Measurements from ENCODE around the gene CSPG4.

DNA sequence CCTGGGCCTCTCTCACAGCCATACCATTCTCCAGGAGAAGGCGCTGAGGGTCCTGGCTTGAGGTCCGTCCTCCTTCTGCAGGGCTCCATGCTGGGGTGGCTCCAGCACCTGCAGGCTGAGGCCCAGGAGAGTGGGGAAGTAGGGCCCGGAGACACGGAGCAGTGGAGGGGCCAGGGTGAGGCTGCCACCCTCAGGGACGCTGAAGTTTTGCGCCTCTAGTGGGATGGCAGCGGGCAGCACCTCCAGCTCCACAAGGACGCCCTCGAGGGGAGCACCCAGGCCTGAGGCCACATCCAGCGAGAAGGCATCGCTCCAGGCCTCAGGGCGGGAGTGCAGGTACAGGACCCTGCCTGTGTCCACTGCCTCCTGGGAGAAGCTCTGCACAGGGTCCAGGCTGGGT lies 27.5 kb downstream of the CSPG4 start:
- TF ChIP-seq, protein P1, sequence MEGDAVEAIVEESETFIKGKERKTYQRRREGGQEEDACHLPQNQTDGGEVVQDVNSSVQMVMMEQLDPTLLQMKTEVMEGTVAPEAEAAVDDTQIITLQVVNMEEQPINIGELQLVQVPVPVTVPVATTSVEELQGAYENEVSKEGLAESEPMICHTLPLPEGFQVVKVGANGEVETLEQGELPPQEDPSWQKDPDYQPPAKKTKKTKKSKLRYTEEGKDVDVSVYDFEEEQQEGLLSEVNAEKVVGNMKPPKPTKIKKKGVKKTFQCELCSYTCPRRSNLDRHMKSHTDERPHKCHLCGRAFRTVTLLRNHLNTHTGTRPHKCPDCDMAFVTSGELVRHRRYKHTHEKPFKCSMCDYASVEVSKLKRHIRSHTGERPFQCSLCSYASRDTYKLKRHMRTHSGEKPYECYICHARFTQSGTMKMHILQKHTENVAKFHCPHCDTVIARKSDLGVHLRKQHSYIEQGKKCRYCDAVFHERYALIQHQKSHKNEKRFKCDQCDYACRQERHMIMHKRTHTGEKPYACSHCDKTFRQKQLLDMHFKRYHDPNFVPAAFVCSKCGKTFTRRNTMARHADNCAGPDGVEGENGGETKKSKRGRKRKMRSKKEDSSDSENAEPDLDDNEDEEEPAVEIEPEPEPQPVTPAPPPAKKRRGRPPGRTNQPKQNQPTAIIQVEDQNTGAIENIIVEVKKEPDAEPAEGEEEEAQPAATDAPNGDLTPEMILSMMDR (IDR thresholded peaks at IDR 0.05): no peak
- no peak for TF ChIP-seq EP300 (IDR thresholded peaks at IDR 0.05)
